ENCODE measurements around the gene CDKN2B-AS1. TPM values are rescaled to one million over a fixed set of nuclear protein-coding genes. Genes with fewer than 3 reads are reported as not detected.

The CDKN2B-AS1 gene
- total and polyA plus RNA-seq, 2 donors from 2014 or later = 0.82 TPM; not detected in 1

GRCh38 chr9:22043928-22044327 lies 49.3 kb downstream of the CDKN2B-AS1 start:
- no peaks in the 10 kb centered on the region for H3K36me3 ChIP-seq (ENCODE audit: control insufficient read depth in 2 of 3, insufficient read depth in 3 of 3, low read length in 3 of 3)
- no peak overlapping the region for H3K4me3 ChIP-seq (ENCODE audit: low read length in 3 of 3)
- no peaks in the 10 kb centered on the region for H3K9me3 ChIP-seq (ENCODE audit: control insufficient read depth in 2 of 3, insufficient read depth in 1 of 3, low read length in 3 of 3)
- H3K4me1 ChIP-seq (ENCODE audit: control insufficient read depth in 2 of 3, insufficient read depth in 2 of 3, low read depth in 1 of 3, low read length in 3 of 3) = no peaks in the 10 kb centered on the region
- DNase-seq (no peak), FAIRE-seq (no peak)
- no peak overlapping the region for H3K9ac ChIP-seq (ENCODE audit: low read length in 3 of 3)
- intact Hi-C loops (cut with DNase I) = no loop called here
- H3K27me3 ChIP-seq (ENCODE audit: control insufficient read depth, insufficient read depth, low read length) = no peaks in the 10 kb centered on the region
- TF ChIP-seq CTCF (IDR thresholded peaks at IDR 0.05; ENCODE audit: borderline replicate concordance, extremely low read depth, insufficient read depth) = no peak
- no peak overlapping the region for H3K27ac ChIP-seq (ENCODE audit: low read depth in 2 of 2, low read length in 2 of 2)

- intact Hi-C loops (cut with DNase I) = no loop called here
- H3K27me3 ChIP-seq (ENCODE audit: control insufficient read depth, insufficient read depth, low read length) = no peaks in the 10 kb centered on the region
- no peak for DNase-seq
- no peak for TF ChIP-seq CTCF (IDR thresholded peaks at IDR 0.05; ENCODE audit: borderline replicate concordance, extremely low read depth, insufficient read depth)
- no peaks in the 10 kb centered on the region for H3K36me3 ChIP-seq (ENCODE audit: control insufficient read depth in 2 of 3, insufficient read depth in 3 of 3, low read length in 3 of 3)
- no peak overlapping the region for H3K4me3 ChIP-seq (ENCODE audit: low read length in 3 of 3)
- H3K9ac ChIP-seq (ENCODE audit: low read length in 3 of 3) = no peak overlapping the region
- H3K9me3 ChIP-seq (ENCODE audit: control insufficient read depth in 2 of 3, insufficient read depth in 1 of 3, low read length in 3 of 3) = no peaks in the 10 kb centered on the region
- no peak overlapping the region for H3K27ac ChIP-seq (ENCODE audit: low read depth in 2 of 2, low read length in 2 of 2)
- FAIRE-seq = no peak
- no peaks in the 10 kb centered on the region for H3K4me1 ChIP-seq (ENCODE audit: control insufficient read depth in 2 of 3, insufficient read depth in 2 of 3, low read depth in 1 of 3, low read length in 3 of 3)
Observed at GRCh38 chr9:22044583-22044982, 50.0 kb downstream of the CDKN2B-AS1 start.

GRCh38 chr9:22045423-22045822 lies 50.8 kb downstream of the CDKN2B-AS1 start:
- no peak for TF ChIP-seq CTCF (IDR thresholded peaks at IDR 0.05; ENCODE audit: borderline replicate concordance, extremely low read depth, insufficient read depth)
- no peak for FAIRE-seq
- no peak overlapping the region for H3K4me3 ChIP-seq (ENCODE audit: low read length in 3 of 3)

GRCh38 chr9:22046243-22046885 lies 51.8 kb downstream of the CDKN2B-AS1 start:
- H3K36me3 ChIP-seq (ENCODE audit: control insufficient read depth in 2 of 3, insufficient read depth in 3 of 3, low read length in 3 of 3) = no peaks in the 10 kb centered on the region
- TF ChIP-seq CTCF (IDR thresholded peaks at IDR 0.05; ENCODE audit: borderline replicate concordance, extremely low read depth, insufficient read depth) = no peak
- no peak overlapping the region for H3K4me3 ChIP-seq (ENCODE audit: low read length in 3 of 3)
- no peak overlapping the region for H3K27ac ChIP-seq (ENCODE audit: low read depth in 2 of 2, low read length in 2 of 2)
- no peak for DNase-seq
- H3K27me3 ChIP-seq (ENCODE audit: control insufficient read depth, insufficient read depth, low read length) = no peaks in the 10 kb centered on the region
- intact Hi-C loops (cut with DNase I) = no loop called here
- H3K4me1 ChIP-seq (ENCODE audit: control insufficient read depth in 2 of 3, insufficient read depth in 2 of 3, low read depth in 1 of 3, low read length in 3 of 3) = no peaks in the 10 kb centered on the region
- no peak overlapping the region for H3K9ac ChIP-seq (ENCODE audit: low read length in 3 of 3)
- FAIRE-seq = no peak
- H3K9me3 ChIP-seq (ENCODE audit: control insufficient read depth in 2 of 3, insufficient read depth in 1 of 3, low read length in 3 of 3) = no peaks in the 10 kb centered on the region

More at GRCh38 chr9:22045423-22045822, 50.8 kb downstream of the CDKN2B-AS1 start:
- no peaks in the 10 kb centered on the region for H3K36me3 ChIP-seq (ENCODE audit: control insufficient read depth in 2 of 3, insufficient read depth in 3 of 3, low read length in 3 of 3)
- no peak overlapping the region for H3K27ac ChIP-seq (ENCODE audit: low read depth in 2 of 2, low read length in 2 of 2)
- no peaks in the 10 kb centered on the region for H3K9me3 ChIP-seq (ENCODE audit: control insufficient read depth in 2 of 3, insufficient read depth in 1 of 3, low read length in 3 of 3)
- H3K27me3 ChIP-seq (ENCODE audit: control insufficient read depth, insufficient read depth, low read length) = no peaks in the 10 kb centered on the region
- intact Hi-C loops (cut with DNase I) = no loop called here
- DNase-seq = no peak
- H3K9ac ChIP-seq (ENCODE audit: low read length in 3 of 3) = no peak overlapping the region
- no peaks in the 10 kb centered on the region for H3K4me1 ChIP-seq (ENCODE audit: control insufficient read depth in 2 of 3, insufficient read depth in 2 of 3, low read depth in 1 of 3, low read length in 3 of 3)

All from kidney (tissue), 14 donors.